Articular chondrocyte of knee joint (primary cell): Measurements from ENCODE around the gene GPR21. TPM values are rescaled to one million over a fixed set of nuclear protein-coding genes. Genes with fewer than 3 reads are reported as not detected.

ENCODE experiments used
- small RNA-seq: library from RNA; depleted of rRNA; stranded (forward); fragments of <200 nt; gene quantifications from one replicate; pipeline ENCODE3, GENCODE V24; 2012
- total RNA-seq: library from RNA; depleted of rRNA; stranded (reverse); fragments of >200 nt; gene quantifications from 2 replicates; pipeline ENCODE4 v1.2.3, GENCODE V29; 2012

The GPR21 gene
- total RNA-seq, result 2.4 and 3.6 TPM in 2 replicates

GRCh38 chr9:123033352-123033751 is at the start of gene GPR21:
Gene GPR21, plus strand, starts transcription at chr9:123033667. Its CDS starts 900 bp downstream, at chr9:123034567.

Small RNA genes within 50 kb of the gene (small RNA-seq; reads per million reads assigned to genes)
- not detected for gene GPR21

Other genes with a start within 250 kb of the GPR21 start
- not detected in 2 replicates for gene OR5C1, start 244.7 kb upstream of the GPR21 start, total RNA-seq
- gene OR1K1, start 233.5 kb upstream of the GPR21 start, total RNA-seq, result not detected in 2 replicates
- gene PDCL, start 205.1 kb upstream of the GPR21 start, total RNA-seq, result 37.6 and 39.6 TPM in 2 replicates
- gene RC3H2, start 128.3 kb upstream of the GPR21 start, total RNA-seq, result 49.1 and 54.8 TPM in 2 replicates
- gene ZBTB6, start 120.3 kb upstream of the GPR21 start, total RNA-seq, result 17.5 and 20.1 TPM in 2 replicates
- 6.0 and 6.8 TPM in 2 replicates for gene ZBTB26, start 102.2 kb upstream of the GPR21 start, total RNA-seq
- 105 and 121 TPM in 2 replicates for gene RABGAP1, start 92.6 kb upstream of the GPR21 start, total RNA-seq
- gene STRBP, start 234.9 kb downstream of the GPR21 start, total RNA-seq, result 8.4 and 12.6 TPM in 2 replicates